ENCODE data around the gene CCL25.
"Not testable (repeated sequence)": the region's sequence is repeated elsewhere in the genome, so short reads cannot be mapped to it uniquely, and the experiment has no call there.

Gene CCL25

DNA sequence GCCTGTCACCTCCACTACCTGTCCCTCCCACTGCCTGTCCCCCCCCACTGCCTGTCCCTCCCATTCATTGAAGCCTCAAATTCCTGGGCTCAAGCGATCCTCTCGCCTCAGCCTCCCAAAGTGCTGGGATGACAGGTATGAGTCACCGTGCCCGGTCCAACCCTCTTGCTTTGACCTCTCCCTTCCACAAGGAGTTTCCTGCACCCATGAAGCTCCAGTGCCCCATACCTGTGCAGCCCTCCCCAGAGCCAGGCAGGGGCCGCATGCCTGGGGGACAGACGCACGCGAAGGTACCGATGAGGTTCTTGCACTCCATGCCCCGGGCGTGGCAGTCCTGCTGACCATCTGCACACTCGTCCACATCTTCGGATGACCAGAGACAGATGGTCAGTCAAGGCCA lies 34.3 kb downstream of the CCL25 start:
- DNase-seq: no peak

DNA sequence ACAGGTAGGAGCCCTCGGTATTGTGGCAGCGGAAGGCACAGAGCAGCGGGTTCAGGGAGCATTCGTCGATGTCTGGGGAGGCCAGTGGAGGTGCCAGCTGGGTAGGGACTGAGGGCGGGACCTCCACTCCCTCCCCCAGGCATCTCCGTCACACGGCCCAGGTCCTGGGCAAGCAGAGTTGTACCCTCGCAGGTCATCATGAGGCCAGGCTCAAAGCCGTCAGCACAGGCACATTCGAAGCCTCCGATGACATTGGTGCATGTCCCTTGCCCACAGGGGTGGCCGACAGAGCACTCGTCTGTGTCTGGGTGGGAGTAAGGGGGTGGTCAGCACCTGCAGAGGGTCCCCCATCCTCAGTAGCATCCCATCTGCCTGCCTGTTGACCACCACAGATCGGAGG lies 35.3 kb downstream of the CCL25 start:
- DNase-seq: no peak

DNA sequence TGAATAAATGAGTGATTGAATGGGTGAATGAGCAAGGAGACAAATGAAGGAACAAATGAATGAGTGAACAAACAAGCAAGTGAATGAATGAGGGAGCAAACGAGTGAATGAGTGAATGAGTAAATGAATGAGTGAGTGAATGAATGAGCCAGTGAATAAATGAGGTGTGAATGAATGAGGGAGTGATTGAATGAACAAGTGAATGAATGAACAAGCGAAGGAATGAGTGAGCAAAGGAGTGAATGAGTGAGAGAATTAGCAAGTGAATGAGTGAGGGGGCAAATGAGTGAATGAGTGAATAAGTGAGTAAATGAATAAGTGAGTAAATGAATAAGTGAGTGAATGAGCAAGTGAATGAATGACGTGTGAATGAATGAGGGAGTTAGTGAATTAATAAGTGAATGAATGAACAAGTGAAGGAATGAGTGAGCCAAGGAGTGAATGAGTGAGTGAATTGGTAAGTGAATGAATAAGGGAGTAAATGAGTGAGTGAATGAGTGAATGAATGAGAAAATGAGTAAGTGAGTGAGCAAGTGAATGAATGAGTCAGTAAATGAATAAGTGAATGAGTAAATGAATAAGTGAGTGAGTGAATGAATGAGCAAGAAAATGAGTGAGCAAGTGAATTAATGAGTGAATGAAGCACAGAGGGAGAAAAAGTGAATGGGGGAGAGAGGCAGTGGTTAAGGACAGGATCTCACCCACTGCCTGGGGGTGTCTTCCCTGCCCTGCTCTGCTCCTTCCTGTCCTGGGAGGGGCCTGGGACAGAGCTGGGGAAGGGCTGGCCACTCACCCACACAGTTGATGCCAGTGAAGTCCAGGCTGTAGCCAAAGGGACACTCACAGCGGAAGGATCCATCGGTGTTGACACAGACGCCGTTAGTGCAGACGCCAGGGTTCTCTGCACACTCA lies 36.4 kb downstream of the CCL25 start:
- DNase-seq: no peak

DNA sequence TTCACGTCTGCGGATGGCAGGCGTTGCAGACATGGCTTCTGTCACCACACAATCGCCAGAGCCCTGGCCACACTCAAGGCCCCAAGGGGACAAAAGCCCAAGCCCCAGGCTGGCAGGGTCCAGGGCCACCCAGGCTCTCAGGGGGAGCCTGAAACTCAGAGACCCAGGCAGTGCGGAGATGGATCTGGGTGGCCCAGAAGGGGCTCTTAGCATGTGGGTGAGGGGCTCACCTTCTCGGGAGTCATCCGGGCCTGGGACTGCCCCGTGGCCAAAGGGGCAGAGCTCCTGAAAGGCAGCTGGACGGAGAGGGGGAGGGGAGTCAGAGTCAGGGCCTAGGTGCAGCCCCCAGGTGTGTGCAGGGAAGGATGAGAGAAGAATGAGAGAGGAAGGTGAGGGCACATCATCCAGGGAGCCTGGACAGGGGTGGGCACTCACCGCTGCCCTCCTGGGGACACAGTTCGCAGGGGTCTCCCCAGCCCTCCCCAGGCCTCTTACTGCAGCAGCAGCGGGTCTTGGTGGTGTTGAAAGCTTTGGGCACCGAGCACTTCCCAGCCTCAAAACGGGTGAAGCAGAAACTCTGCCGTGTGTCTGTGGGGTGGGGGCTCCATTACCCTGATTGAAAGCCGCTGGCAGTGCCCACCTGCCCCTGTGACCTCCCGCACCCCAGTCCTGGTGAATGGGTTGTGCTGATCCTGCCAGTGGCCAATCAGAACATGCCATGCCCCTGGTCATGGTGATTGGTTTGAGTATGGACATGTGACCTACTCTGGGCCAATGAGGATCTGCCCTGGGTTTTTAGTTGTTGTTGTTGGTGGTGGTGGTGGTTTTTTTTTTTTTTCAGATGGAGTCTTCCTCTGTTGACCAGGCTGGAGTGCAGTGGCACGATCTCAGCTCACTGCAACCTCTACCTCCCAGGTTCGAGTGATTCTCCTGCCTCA lies 37.4 kb downstream of the CCL25 start:
- no peak for DNase-seq

DNA sequence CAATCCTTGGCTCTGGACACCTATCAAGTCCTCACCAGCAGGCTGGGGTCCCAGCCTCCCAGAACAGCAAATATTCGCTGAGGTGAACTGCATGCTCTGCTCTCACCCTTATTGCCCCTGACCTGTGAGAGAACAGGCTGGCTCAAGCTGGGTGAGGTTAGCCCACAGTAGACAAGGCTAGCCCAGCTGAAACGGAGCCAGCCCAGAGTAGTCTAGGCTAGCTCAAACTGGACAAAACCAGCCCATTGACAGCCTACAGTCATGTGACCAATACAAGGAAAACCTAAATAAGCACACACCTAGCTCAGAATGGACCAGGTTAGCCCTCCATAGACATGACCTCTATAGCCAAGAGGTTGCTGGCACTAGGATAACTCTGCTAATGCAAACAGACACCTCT lies 38.4 kb downstream of the CCL25 start:
- DNase-seq: no peak

DNA sequence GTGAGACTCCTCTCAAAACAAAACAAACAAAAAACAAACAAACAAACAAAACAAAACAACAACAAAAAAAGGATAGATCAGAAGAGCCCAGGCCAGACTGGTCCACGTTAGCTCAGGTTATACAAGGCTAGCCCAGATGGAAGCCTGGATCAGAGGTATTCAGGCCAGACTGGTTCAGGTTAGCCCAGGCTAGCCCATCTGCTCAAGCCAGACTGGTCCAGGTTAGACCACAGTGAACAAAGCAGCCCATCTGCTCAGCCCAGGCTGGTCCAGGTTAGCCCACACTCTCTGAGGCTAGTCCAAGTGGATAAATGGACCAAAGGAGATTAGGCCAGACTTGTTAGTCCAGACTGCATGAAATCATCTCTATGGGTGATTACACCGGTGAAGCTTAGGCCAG lies 41.2 kb downstream of the CCL25 start:
- no peak for DNase-seq

DNA sequence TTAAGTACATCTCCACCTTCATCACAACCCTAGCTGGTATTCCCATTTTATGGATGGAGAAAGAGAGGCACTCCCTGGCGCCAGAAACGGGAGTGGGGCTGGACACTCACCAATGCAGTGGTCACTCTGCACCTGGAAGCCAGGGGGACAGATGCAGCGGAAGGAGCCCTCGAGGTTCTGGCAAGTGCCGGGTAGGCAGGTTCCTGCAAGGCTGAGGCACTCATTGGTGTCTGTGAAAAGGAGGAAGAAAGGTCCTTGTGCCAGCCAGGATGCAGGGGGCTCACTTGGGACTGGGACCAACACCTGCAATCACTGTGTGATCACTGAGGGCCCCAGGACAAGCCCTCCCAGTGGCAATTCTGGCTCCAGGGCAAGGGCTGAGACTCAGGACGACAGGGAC lies 41.8 kb downstream of the CCL25 start:
- DNase-seq: no peak

DNA sequence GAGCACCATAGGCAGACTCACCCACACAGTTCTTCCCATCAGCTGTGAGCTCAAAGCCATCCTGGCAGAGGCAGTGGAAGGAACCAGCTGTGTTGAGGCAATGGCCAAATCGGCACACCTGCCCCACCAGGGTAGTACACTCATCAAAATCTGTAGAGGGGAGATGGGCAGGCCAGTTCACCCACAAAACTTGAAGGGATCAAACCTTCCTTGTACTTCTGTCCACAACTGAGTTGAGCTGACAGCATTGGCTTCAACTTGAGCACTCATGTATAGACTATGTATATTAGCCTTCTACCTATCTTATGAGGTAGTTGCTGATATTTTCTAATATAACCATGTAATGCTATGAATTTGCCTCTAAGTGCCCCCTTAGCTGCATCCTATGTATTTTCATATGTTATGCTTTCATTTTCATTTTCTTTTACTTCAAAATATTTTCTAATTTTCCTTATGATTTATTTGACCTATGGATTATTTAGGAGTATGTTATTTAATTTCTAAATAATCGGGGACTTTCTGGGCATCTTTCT lies 42.9 kb downstream of the CCL25 start:
- DNase-seq: no peak

DNA sequence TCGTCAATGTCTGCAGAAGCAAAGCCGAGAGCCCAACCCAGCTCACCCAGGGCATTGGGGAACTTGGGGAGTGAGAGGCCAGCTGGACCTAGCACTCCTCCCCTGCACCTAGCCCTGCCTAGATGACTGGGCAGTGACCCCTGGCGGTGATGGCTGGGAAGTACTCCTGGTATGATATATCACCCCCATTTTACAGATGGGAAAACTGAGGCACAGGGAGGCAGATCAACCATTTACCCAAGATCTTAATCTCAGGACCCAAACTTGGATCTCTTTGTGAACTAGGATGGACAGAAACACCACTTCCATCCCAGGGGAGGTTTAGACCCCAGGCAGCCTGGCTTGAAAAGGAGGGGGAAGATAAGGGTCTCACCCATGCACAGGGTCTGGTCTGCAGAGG lies 43.5 kb downstream of the CCL25 start:
- no peak for DNase-seq

DNA sequence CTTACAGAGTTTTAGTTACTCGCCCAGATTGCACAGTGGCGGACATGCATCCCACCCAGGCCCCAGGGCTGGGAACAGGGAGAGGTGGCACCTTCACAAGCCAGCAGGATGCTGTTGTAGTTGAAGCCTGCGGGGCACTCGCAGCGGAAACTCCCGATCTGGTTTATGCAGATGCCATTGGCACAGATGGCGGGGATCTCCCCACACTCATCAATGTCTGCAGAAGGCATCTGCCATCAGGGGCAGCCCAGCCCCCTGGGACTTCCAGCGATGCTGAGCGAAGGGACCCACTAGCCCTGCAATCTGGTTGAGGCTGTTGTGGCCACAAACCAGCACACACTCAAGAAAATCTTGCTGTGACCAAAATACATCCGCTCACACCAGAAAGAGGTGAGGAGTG lies 44.6 kb downstream of the CCL25 start:
- no peak for DNase-seq

DNA sequence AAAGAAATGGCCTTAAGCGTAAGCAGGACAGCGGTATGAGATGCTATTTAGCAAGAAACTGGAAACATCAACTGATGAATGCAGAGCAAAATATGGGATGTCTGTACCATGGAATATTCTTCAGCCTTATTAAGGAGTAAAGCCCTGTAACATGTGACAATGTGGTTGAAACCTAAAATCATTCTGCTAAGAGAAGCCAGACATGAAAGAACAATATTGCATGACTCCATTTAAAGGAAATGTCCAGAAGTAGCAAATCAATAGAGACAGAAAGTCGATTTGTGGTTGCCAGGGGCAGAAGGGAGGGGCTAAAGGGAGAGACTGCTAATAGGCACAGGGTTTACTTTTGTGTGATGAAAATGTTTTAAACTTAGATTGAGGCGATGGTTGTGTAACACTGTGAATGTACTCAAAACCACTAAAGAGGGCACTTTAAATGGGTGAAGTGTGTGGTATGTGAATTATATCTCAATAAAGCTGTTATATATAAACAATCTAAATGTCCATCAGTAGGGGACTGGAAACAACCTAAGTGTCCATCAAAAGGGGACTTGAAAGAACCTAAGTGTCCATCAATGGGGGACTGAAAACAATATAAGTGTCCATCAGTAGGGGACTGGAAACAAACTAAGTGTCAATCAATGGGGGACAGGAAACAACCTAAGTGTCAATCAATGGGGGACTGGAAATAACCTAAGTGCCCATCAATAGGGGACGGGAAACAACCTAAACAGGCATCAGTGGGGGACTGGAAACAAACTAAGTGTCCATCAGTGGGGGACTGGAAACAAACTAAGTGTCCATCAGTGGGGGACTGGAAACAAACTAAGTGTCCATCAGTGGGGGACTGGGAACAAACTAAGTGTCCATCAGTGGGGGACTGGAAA lies 45.4 kb downstream of the CCL25 start:
- DNase-seq: no peak

DNA sequence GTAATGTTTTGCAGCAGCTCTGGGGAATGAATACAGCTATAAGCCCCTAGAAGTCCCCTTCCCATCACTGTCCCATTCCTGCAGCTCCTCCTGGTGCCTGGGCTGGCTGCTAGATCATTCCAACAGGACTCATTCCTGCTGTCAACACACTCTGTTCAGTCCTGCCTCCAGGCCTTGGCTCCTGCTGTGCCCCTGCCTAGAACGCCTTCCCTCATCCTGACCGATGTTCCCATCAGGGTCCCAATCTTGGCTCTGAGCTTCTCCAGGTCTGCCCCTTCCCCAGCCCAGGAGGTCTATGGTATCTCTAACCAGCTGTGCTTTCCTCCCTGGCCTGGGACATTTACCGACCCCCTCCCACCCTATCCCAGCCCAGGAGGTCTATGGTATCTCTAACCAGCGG lies 48.8 kb downstream of the CCL25 start:
- DNase-seq: no peak

DNA sequence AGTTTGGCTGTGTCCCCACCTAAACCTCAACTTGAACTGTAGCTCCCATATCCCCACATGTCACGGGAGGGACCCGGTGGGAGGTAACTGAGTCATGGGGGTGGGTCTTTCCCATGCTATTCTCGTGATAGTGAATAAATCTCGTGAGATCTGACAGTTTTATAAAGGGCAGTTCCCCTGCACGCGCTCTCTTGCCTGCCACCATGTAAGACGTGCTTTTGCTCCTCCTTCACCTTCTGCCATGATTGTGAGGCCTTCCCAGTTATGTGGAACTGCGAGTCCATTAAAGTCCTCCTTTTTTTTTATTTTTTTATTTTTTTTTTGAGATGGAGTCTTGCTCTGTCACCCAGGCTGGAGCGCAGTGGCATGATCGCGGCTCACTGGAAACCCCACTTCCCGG lies 49.4 kb downstream of the CCL25 start:
- not testable (repeated sequence) for DNase-seq

DNA sequence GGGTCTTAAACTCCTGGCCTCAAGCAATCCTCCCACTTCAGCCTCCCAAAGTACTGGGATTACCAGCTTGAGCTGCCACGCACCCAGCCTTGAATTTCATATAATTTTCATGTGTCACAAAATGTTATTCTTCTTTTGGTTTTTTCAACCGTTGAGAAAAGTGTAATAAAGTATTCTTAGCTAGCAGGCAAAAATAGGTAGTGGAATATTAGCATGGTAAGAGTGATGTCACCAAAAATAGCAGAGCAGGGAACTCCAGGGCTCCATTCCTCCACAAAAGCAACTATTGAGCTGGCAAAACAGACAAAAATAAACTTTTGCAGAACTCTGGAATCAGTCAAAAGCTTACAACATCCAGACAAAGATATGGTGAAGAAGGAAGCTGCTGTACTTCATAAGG lies 52.9 kb downstream of the CCL25 start:
- DNase-seq: no peak

DNA sequence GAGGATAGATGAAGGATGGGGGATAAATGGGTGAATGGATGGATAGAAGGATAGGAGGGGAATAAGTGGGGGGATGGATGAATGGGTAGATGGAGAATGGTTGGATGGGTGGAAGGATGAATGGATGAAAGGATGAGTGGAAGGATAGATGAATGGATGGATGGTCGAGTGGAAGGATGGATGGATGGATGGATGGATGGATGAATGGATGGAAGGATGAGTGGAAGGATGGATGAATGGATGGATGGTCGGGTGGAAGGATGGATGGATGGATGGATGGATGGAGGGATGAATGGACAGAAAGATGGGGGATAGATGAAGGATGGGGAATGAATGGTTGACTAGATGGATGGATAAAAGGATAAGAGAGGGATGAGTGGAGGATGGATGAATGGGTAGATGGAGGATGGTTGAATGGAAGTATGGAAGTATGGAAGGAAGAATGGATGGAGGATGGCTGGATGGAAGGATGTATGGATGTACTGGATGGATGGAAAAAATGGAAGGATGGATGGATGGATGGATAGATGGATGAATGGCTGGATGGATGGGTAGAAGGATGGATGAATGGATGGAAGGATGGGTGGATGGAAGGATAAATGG lies 54.8 kb downstream of the CCL25 start:
- DNase-seq: no peak

DNA sequence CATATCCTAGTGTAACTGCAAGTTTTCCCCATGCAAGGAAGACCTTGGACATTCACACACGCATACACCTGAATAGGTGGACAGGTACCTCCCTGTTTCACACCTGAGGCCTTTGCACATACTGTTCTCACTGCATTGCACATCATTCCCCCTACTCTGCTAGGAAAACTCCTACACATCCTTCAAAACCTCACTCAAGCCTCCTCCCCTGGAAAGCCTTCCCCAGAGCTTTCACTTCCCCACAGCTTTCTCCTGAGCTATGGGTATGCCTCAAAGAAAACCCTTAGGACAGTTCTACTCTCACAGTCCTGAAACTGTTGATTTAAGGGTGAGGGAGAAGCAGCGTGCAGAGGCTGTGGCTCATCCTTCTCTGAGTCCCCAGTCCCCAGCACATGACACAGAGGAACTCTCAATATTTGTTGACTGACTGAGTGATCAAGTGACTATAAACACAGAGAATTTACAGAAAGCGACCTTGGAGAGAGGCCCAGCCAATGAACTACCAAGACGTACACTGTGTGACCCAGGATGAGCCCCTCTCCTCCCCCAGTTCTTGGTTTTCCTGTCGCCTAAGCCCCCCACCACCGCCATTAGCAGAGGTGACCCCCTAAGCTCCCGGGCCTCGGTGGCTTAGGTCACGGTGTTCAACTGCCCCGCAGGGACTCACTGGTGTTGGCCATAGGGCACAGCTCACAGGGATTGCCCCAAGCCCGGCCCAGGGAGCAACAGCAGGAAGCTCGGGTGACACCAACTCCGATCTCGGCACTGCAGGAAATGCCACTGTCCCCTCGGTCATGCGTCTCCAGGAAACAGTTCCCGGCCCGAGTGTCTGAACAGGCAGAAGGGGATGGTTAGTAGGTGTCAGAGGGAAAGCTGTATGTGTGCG lies 56.2 kb downstream of the CCL25 start:
- no peak for DNase-seq

DNA sequence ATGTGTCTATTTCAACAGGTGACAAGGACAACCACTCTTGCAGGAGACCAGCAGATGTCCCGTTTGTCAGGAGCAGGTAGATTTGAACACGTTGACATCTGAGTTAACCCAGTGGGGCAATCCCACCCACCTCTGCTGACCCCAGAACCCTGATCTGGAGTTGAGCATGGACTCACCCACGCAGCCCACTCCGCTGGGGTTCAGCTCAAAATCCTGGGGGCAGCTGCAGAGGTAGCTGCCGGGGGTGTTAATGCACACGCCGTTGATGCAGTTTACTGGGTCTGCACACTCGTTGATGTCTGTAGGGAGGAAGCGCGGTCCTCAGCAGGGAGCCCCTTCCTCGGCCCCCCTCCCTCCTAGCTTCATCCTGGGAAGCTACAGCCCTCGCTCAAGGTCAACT lies 56.9 kb downstream of the CCL25 start:
- no peak for DNase-seq

DNA sequence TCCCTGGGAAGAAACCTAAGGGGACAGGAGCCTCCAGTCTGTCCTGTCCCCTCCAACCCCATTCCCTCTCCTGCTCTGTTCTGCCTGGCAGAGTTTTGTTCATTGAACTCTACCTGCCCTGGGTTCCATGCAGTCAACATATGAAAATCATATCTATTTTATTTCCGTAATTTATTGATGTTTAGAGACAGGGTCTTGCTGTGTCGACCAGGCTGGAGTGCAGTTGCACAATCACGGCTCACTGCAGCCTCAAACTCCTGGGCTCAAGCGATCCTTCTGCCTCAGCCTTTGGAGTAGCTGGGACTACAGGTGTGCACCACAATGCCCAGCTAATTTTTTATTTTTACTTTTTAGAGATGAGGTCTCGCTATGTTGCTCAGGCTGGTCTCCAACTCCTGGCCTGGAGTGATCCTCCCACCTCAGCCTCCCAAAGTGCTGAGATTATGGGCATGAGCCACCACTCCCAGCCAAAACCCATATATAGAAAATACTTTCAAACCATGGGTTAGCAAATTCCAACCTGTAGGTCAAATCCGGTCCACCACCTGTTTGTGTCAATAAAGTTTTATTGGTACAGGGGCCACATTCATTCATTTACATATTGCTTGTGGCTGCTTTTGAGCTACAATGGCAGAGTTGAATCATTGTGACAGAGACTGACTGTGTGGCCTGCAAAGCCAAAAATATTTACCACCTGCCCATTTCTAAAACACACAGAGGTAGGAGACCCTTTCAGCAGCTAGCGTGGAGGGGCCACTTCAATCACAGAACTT lies 57.5 kb downstream of the CCL25 start:
- DNase-seq: no peak

DNA sequence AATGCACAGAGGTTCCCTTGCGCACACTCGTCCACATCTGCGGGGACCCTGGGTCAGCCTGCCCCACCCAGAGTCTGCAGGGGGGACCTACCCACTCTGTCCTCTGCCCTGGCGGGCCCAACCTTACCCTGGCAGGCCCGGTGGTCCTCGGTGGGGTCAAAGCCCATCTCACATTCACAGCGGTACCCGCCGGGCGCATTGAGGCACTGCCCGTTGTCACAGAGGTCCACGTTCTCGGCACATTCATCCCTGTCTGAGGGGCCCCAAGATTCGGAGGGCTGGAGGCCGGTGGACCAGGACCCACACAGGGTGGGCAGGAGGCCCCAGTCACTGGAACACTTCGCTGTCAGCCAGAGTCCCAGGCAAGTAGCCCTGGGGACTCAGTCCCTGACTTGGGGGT lies 58.4 kb downstream of the CCL25 start:
- no peak for DNase-seq

DNA sequence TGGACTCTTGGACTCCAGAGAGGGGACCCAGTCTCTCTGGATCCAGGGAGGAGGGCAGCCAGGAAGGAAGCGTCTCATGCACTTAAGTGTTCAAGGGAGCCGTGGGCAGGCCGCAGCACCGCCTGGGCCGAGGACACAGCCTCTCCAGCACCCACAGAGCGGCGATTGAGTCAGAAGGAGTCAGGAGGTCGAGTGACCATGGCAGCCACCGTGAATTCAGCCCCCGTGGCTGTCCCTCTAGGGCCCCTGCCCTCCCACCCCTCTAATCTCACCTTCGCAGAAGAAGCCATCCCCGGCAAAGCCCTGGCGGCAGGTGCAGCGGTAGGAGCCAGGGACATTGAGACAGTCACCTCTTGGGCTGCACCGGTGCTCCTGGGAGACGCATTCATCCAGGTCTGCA lies 58.8 kb downstream of the CCL25 start:
- no peak for DNase-seq

Measured in central memory CD4-positive, alpha-beta T cell (primary cell).